Heart left ventricle (tissue), 16 donors: ENCODE data around the gene DOCK2. TPM values are rescaled to one million over a fixed set of nuclear protein-coding genes. Genes with fewer than 3 reads are reported as not detected.

ENCODE experiments used
- ATAC-seq, 4 donors: fragments of 200-7000 bp; cut with Tn5 transposase; one replicate each; pipeline ENCODE4 v1.9.1; 2020 to 2022; ENCODE audit warnings: moderate library complexity in 4 of 4, mild to moderate bottlenecking in 3 of 4, moderate number of reproducible peaks in 1 of 4
- DNase-seq, 5 donors: peaks; one replicate each; pipeline ENCODE4 v3.0.0-alpha.2; 2020
- H3K27ac ChIP-seq, 12 donors: fragments of 200-600 bp; sonication (generic) in 4 of 12; one replicate each; pipeline versions ENCODE4 v1.5.0 to v1.8.0; 2016 to 2022; ENCODE audit warnings: mild to moderate bottlenecking in 2 of 12
- H3K27me3 ChIP-seq, 9 donors: fragments of 200-600 bp; sonication (generic) in 2 of 9; one replicate each; pipeline versions ENCODE4 v1.5.1 to v1.8.0; 2016 to 2022; ENCODE audit warnings: mild to moderate bottlenecking in 3 of 9
- H3K36me3 ChIP-seq, 9 donors: fragments of 200-600 bp; sonication (generic) in 2 of 9; one replicate each; pipeline versions ENCODE4 v1.5.0 to v1.8.0; 2018 to 2022; ENCODE audit warnings: mild to moderate bottlenecking in 2 of 9
- H3K4me1 ChIP-seq, 12 donors: fragments of 200-600 bp; sonication (generic) in 4 of 12; one replicate each; pipeline versions ENCODE4 v1.5.0 to v1.8.0; 2016 to 2022; ENCODE audit warnings: mild to moderate bottlenecking in 3 of 12
- H3K4me3 ChIP-seq, 12 donors: fragments of 200-600 bp; sonication (generic) in 4 of 12; one replicate each; pipeline versions ENCODE4 v1.5.0 to v1.8.0; 2017 to 2022; ENCODE audit warnings: mild to moderate bottlenecking in 9 of 12, moderate library complexity in 4 of 12
- H3K9me3 ChIP-seq, 12 donors: fragments of 200-600 bp; sonication (generic) in 4 of 12; one replicate each; pipeline versions ENCODE4 v1.5.0 to v1.8.0; 2016 to 2022; ENCODE audit warnings: mild to moderate bottlenecking in 1 of 12
- CTCF ChIP-seq, 12 donors: fragments of 200-600 bp; sonication (generic) in 4 of 12; IDR thresholded peaks; one replicate each; pipeline versions ENCODE4 v1.5.0 to v1.8.0; 2018 to 2022; ENCODE audit warnings: antibody characterized with exemption in 12 of 12, mild to moderate bottlenecking in 5 of 12
- POLR2A ChIP-seq, 2 donors: fragments of 450-650 bp; IDR thresholded peaks; one replicate each; pipeline ENCODE4 v1.6.1; 2017; ENCODE audit warnings: antibody characterized with exemption in 2 of 2, mild to moderate bottlenecking in 2 of 2, moderate library complexity in 2 of 2
- WGBS, 4 donors: extraction: QIAGEN DNeasy Blood & Tissue Kit in 2 of 4; methylation state at CpG; one replicate each; pipeline versions ENCODE4 v1.1.5 to v1.1.7; 2013 to 2018; 5-methylcytosine and 5-hydroxymethylcytosine counted together
- intact Hi-C, 10 donors: fragments of 100-400 bp; cut with DNase I; formaldehyde crosslinking; loops; one replicate each; pipeline versions ENCODE4 v1.11.1 to v1.14.2; 2022
- polyA plus RNA-seq, 2 donors: library from polyadenylated mRNA; stranded (reverse); fragments of 200-250 nt; gene quantifications; one replicate each; pipeline ENCODE4 v1.2.3, GENCODE V29; 2013
- total RNA-seq, 9 donors: library from RNA; depleted of rRNA in 2 of 9; stranded (reverse); fragments of >200 nt in 2 of 9; fragmentation: NEBNext Ultra II Directional in 3 of 9; extraction: Animal tissue kit (Norgen Biotek cat#: 25700) in 3 of 9; gene quantifications; one replicate each; pipeline versions ENCODE4 v1.1.0 to v1.2.4, GENCODE V29; 2016 to 2023
- donor health status: ischemic (EF 13 %, LVEDD 7.1; RV severe dilation, severe dysfunction).
- donor health status: healthy with polysubstance abuse.
- donor health status: DM: no; HTN: yes; CAD: no.
- donor health status: DM: no; HTN: no; CAD: no.
- donor health status: ischemic (EF 25% LVEDD 6.9; RV normal size, moderate dysfunction).
- donor health status: ischemic (EF 25% LVEDD 5.7; RV mildly dilated, moderate dysfunction).
- donor health status: healthy.
- donor health status: DM: yes; HTN: yes; CAD: no.
- donor health status: ischemic (EF 35%, LVEDD 5.7; RV mildly dilated, moderate dysfunction).
- donor health status: nonischemic (EF 11% LVEDD 7.7; RV severe dilation, severe dysfunction).
- donor health status: DM: yes; HTN: yes; CAD: no.
- donor health status: PGD.
- donor health status: ischemic (EF 29% LVEDD 5.4; RV normal size, mild dysfunction).
- donor health status: nonischemic (EF 23%, LVEDD 6.1; RV moderate dilation, normal function).

DOCK2 gene
- total and polyA plus RNA-seq, 11 donors: 0.80 to 59.5 (median 4.6) TPM

GRCh38 chr5:169954786-169955185 is 317.7 kb downstream of the DOCK2 start:
- Histone ChIP-seq H3K4me3 (no peak overlapping the region), H3K4me1 (no peaks in the 10 kb centered on the region), H3K27ac (no peak overlapping the region), H3K27me3 (peaks cover 0 to 14% (median 0%) of the 10 kb centered on the region in 9 donors), H3K36me3 (no peaks in the 10 kb centered on the region), H3K9me3 (no peaks in the 10 kb centered on the region)
- intact Hi-C loops: no loop called here
- DNase-seq: no peak
- 73 to 92% (median 82%) methylated on average over 6 of the region's 6 CpGs for WGBS, 4 donors
- TF ChIP-seq CTCF (IDR thresholded peaks at IDR 0.05): no peak
- no peak for TF ChIP-seq POLR2A (IDR thresholded peaks at IDR 0.05)
- ATAC-seq: no peak

- DNase-seq (no peak), ATAC-seq (no peak)
- TF ChIP-seq CTCF (IDR thresholded peaks at IDR 0.05) (no peak), POLR2A (IDR thresholded peaks at IDR 0.05) (no peak)
- Histone ChIP-seq H3K9me3 (no peaks in the 10 kb centered on the region), H3K27ac (no peak overlapping the region), H3K27me3 (peaks cover 0 to 12% (median 0%) of the 10 kb centered on the region in 9 donors), H3K4me1 (no peaks in the 10 kb centered on the region), H3K4me3 (no peak overlapping the region), H3K36me3 (no peaks in the 10 kb centered on the region)
- WGBS, 4 donors: 58 to 68% (median 61%) methylated on average over 3 of the region's 3 CpGs
- intact Hi-C loops: no loop called here
Observed at GRCh38 chr5:169956126-169956525, 319.1 kb downstream of the DOCK2 start.

- Histone ChIP-seq H3K4me1 (no peaks in the 10 kb centered on the region), H3K27ac (no peak overlapping the region), H3K4me3 (no peak overlapping the region), H3K27me3 (peaks cover 0 to 13% (median 0%) of the 10 kb centered on the region in 9 donors), H3K36me3 (no peaks in the 10 kb centered on the region), H3K9me3 (no peaks in the 10 kb centered on the region)
- no peak for ATAC-seq
- no peak for DNase-seq
- TF ChIP-seq CTCF (IDR thresholded peaks at IDR 0.05) (no peak), POLR2A (IDR thresholded peaks at IDR 0.05) (no peak)
- intact Hi-C loops: no loop called here
Observed at GRCh38 chr5:169956756-169957155, 319.7 kb downstream of the DOCK2 start.

GRCh38 chr5:169958278-169958677 is 321.2 kb downstream of the DOCK2 start:
- no peak for TF ChIP-seq CTCF (IDR thresholded peaks at IDR 0.05)
- no peak for TF ChIP-seq POLR2A (IDR thresholded peaks at IDR 0.05)
- Histone ChIP-seq H3K36me3 (no peaks in the 10 kb centered on the region), H3K9me3 (no peaks in the 10 kb centered on the region), H3K4me1 (no peaks in the 10 kb centered on the region), H3K4me3 (no peak overlapping the region), H3K27me3 (peaks cover 0 to 13% (median 0%) of the 10 kb centered on the region in 9 donors), H3K27ac (no peak overlapping the region)
- no peak for ATAC-seq
- WGBS, 4 donors: 69 to 78% (median 74%) methylated on average over 3 of the region's 3 CpGs
- no peak for DNase-seq
- intact Hi-C loops: no loop called here
